ENCODE measurements around the gene TRIP6.

Gene TRIP6

GRCh38 chr7:100867776-100868485 is 744 bp downstream of the TRIP6 start:
- peaks cover 13% of the 10 kb centered on the region for H3K36me3 ChIP-seq (replicated peaks; ENCODE audit: low read depth, low read length)
- no peak for TF ChIP-seq CTCF (IDR thresholded peaks at IDR 0.05; ENCODE audit: low read depth, low read length)
- TF ChIP-seq EZH2phosphoT487 (IDR thresholded peaks at IDR 0.05; ENCODE audit: low read depth) = no peak
- peaks cover 15% of the 10 kb centered on the region for H3K4me1 ChIP-seq (ENCODE audit: low read length)
- H4K20me1 ChIP-seq (ENCODE audit: insufficient read depth, low read length) = no peaks in the 10 kb centered on the region
- H3K4me3 ChIP-seq (ENCODE audit: low read length) = peak overlapping the region; percentile 91
- H3K9ac ChIP-seq (ENCODE audit: low read length) = peak overlapping the region; percentile 99
- no peaks in the 10 kb centered on the region for H3K27me3 ChIP-seq (ENCODE audit: low read depth, low read length)
- H3K4me2 ChIP-seq (ENCODE audit: low read length) = peak overlapping the region; percentile 89
- no peaks in the 10 kb centered on the region for H3K9me3 ChIP-seq (ENCODE audit: insufficient read depth, low read length)
- H2AFZ ChIP-seq (ENCODE audit: low read depth, low read length) = peak overlapping the region; percentile 29; the same call in 1 of the 2 replicates
- peak overlapping the region; percentile 79 for H3K27ac ChIP-seq (ENCODE audit: low read length)
- peaks cover 25% of the 10 kb centered on the region for H3K79me2 ChIP-seq (ENCODE audit: low read length)

- Histone ChIP-seq H3K4me2 (ENCODE audit: low read length) (peak overlapping the region; percentile 91), H3K36me3 (replicated peaks; ENCODE audit: low read depth, low read length) (peaks cover 53% of the 10 kb centered on the region), H3K9me3 (ENCODE audit: insufficient read depth, low read length) (no peaks in the 10 kb centered on the region), H3K27ac (ENCODE audit: low read length) (0 out of 2 replicates have a peak overlapping the region, but pooled peaks have one; percentile 68), H3K4me3 (ENCODE audit: low read length) (peak overlapping the region; percentile 94), H4K20me1 (ENCODE audit: insufficient read depth, low read length) (peaks cover 29% of the 10 kb centered on the region), H2AFZ (ENCODE audit: low read depth, low read length) (no peak overlapping the region), H3K4me1 (ENCODE audit: low read length) (peaks cover 20% of the 10 kb centered on the region), H3K9ac (ENCODE audit: low read length) (peak overlapping the region; percentile 85; the same call in 1 of the 2 replicates), H3K27me3 (ENCODE audit: low read depth, low read length) (no peaks in the 10 kb centered on the region), H3K79me2 (ENCODE audit: low read length) (peaks cover 52% of the 10 kb centered on the region)
- TF ChIP-seq EZH2phosphoT487 (IDR thresholded peaks at IDR 0.05; ENCODE audit: low read depth) (no peak), CTCF (IDR thresholded peaks at IDR 0.05; ENCODE audit: low read depth, low read length) (no peak)
These were observed 6.6 kb downstream of the TRIP6 start for GRCh38 chr7:100873599-100874299.

- peaks cover 52% of the 10 kb centered on the region for H3K79me2 ChIP-seq (ENCODE audit: low read length)
- H3K9me3 ChIP-seq (ENCODE audit: insufficient read depth, low read length) = no peaks in the 10 kb centered on the region
- peak overlapping the region; percentile 91 for H3K4me2 ChIP-seq (ENCODE audit: low read length)
- H3K27ac ChIP-seq (ENCODE audit: low read length) = peak overlapping the region; percentile 68
- no peaks in the 10 kb centered on the region for H3K27me3 ChIP-seq (ENCODE audit: low read depth, low read length)
- peaks cover 33% of the 10 kb centered on the region for H4K20me1 ChIP-seq (ENCODE audit: insufficient read depth, low read length)
- H2AFZ ChIP-seq (ENCODE audit: low read depth, low read length) = 0 out of 2 replicates have a peak overlapping the region, but pooled peaks have one; percentile 19
- H3K4me3 ChIP-seq (ENCODE audit: low read length) = peak overlapping the region; percentile 94
- peaks cover 16% of the 10 kb centered on the region for H3K4me1 ChIP-seq (ENCODE audit: low read length)
- H3K36me3 ChIP-seq (replicated peaks; ENCODE audit: low read depth, low read length) = peaks cover 56% of the 10 kb centered on the region
- TF ChIP-seq EZH2phosphoT487 (IDR thresholded peaks at IDR 0.05; ENCODE audit: low read depth) (no peak), CTCF (IDR thresholded peaks at IDR 0.05; ENCODE audit: low read depth, low read length) (no peak)
- peak overlapping the region; percentile 85 for H3K9ac ChIP-seq (ENCODE audit: low read length)
These were observed 7.1 kb downstream of the TRIP6 start for GRCh38 chr7:100874300-100874576.

Data from OCI-LY3 (cell line).